ENCODE results near the gene HIGD2B. TPM values are rescaled to one million over a fixed set of nuclear protein-coding genes. Genes with fewer than 3 reads are reported as not detected.

Gene HIGD2B
- under 1 TPM in 2 of 5 donors, not detected in 3; 0.33 to 0.45 TPM for total RNA-seq
- total RNA-seq (2013): 0.53 TPM
- total RNA-seq: 0.06 to 0.85 (median 0.25) reads per million in 29 experiments

- H3K4me3 ChIP-seq (ENCODE audit: control insufficient read depth in 1 of 2, extremely low read depth in 1 of 2, low read length in 1 of 2): peak within 1 kb of the TSS; percentile 88 to 96
- H3K4me1 ChIP-seq (ENCODE audit: control insufficient read depth in 1 of 2, extremely low read depth in 1 of 2, insufficient read depth in 2 of 2, low read length in 2 of 2): peaks cover 0 to 14% of the 10 kb centered on the region in 2 experiments
- ATAC-seq (replicated peaks in 1 of 4): peak; percentile 95 to 98 (median 98)
- Mint-ChIP-seq H3K36me3 (no peaks in the 10 kb centered on the region), H3K9me3 (no peaks in the 10 kb centered on the region), H3K27ac (peak within 1 kb of the TSS; percentile 92 to 93), H3K27me3 (no peaks in the 10 kb centered on the region), H3K4me1 (peaks cover 14 to 24% (median 19%) of the 10 kb centered on the region in 3 donors), H3K4me3 (peak within 1 kb of the TSS; percentile 96 to 98 (median 98))
- no peaks in the 10 kb centered on the region for H3K9me3 ChIP-seq
- POLR2A ChIA-PET: interaction anchor here (0.5 to 1.5 kb wide), 5 partner anchors 37 to 730 kb away, joined by 3 to 7 read pairs (median 4); no protein-coding TSS in a partner anchor
- no peaks in the 10 kb centered on the region for H3K27me3 ChIP-seq (replicated peaks in 1 of 2; ENCODE audit: control insufficient read depth in 2 of 2, extremely low read depth in 1 of 2, insufficient read depth in 2 of 2, low read length in 1 of 2)
- DNase-seq: peak; percentile 68 to 90 (median 80)
- CTCF ChIA-PET: interaction anchor here in 1 of 2 donors (0.6 to 2.7 kb wide), 4 partner anchors 15 to 580 kb away, joined by 3 to 7 read pairs (median 3); no protein-coding TSS in a partner anchor
- peak within 1 kb of the TSS; percentile 89 for H3K27ac ChIP-seq (ENCODE audit: low read length)
- under 1% methylated on average over 43 of the region's 49 CpGs for WGBS (ENCODE audit: insufficient coverage)
- H3K36me3 ChIP-seq (ENCODE audit: control insufficient read depth in 2 of 2, extremely low read depth in 1 of 2, insufficient read depth in 1 of 2, low read length in 1 of 2): no peaks in the 10 kb centered on the region
These were observed at the start of gene HIGD2B, which contains the start of gene BBS4 for GRCh38 chr15:72685925-72686794. TSS of gene HIGD2B (minus strand) at chr15:72686182. CDS start at chr15:72676374, 9,808 bp downstream. TSS of gene BBS4 (plus strand) at chr15:72686207. CDS start at chr15:72686228, 21 bp downstream.

GRCh38 chr15:72735111-72735510 lies 49.1 kb upstream of the HIGD2B start:
- peaks cover 70% of the 10 kb centered on the region for H3K36me3 Mint-ChIP-seq
- ATAC-seq (replicated peaks in 1 of 4) (no peak), DNase-seq (no peak)
- H3K27me3 ChIP-seq (replicated peaks in 1 of 2; ENCODE audit: control insufficient read depth in 2 of 2, extremely low read depth in 1 of 2, insufficient read depth in 2 of 2, low read length in 1 of 2): no peaks in the 10 kb centered on the region
- no peak overlapping the region for H3K4me3 ChIP-seq (ENCODE audit: control insufficient read depth in 1 of 2, extremely low read depth in 1 of 2, low read length in 1 of 2)
- no peak overlapping the region for H3K4me3 Mint-ChIP-seq
- peaks cover 0 to 4% of the 10 kb centered on the region in 2 experiments for H3K4me1 ChIP-seq (ENCODE audit: control insufficient read depth in 1 of 2, extremely low read depth in 1 of 2, insufficient read depth in 2 of 2, low read length in 2 of 2)
- peaks cover 6 to 43% of the 10 kb centered on the region in 2 donors for H3K36me3 ChIP-seq (ENCODE audit: control insufficient read depth in 2 of 2, extremely low read depth in 1 of 2, insufficient read depth in 1 of 2, low read length in 1 of 2)
- POLR2A ChIA-PET: interaction anchor here in 1 of 2 donors (0.5 kb wide), 1 partner anchor 9 kb away, joined by 3 read pairs; no protein-coding TSS in a partner anchor
- peaks cover 25 to 39% (median 31%) of the 10 kb centered on the region in 3 donors for H3K4me1 Mint-ChIP-seq
- H3K27ac ChIP-seq (ENCODE audit: low read length): no peak overlapping the region
- no peaks in the 10 kb centered on the region for H3K27me3 Mint-ChIP-seq
- no peaks in the 10 kb centered on the region for H3K9me3 Mint-ChIP-seq
- 94% methylated on average over 2 of the region's 2 CpGs for WGBS (ENCODE audit: insufficient coverage)
- H3K27ac Mint-ChIP-seq: peak overlapping the region in 1 of 2 donors; percentile 28
- CTCF ChIA-PET: interaction anchor here (0.6 kb wide), 2 partner anchors 15 to 360 kb away, joined by 3 read pairs; partner anchors contain the start of gene HEXA (in 1 of the 2)
- H3K9me3 ChIP-seq: no peaks in the 10 kb centered on the region

DNA sequence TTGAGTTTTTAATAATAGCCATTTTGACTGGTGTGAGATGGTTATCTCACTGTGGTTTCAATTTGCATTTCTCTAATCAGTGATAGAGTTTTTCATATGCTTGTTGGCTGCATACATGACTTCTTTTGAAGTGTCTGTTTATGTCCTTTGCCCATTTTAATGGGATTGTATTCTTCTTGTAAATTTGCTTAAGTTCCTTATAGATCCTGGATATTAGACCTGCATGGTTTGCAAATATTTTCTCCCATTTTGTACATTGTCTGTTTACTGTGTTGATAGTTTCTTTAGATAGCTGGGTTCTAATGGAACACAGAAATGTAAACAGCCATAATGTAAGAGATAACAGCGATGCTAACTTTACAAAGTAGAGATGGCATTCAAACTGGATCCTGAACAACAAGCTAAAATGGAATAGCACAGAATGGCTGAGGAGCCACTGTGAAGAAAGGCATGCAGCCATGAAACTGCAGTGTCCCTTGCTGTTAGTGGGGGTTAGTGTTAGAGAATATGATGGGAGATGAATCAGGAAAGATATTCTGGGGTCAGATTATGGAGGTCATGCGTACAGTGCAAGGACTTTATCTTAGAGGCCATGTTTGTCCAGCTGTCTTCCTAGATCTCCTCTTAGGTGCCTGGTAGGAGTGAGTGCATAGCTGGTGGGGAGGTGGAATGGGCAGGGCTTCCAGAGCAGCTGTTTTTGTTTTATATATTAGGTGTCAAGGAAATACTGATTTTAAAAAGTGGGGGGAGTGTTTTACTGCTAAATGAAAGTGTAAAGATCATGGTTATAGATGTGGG lies 48.2 kb upstream of the HIGD2B start:
- Histone ChIP-seq H3K36me3 (ENCODE audit: control insufficient read depth in 2 of 2, extremely low read depth in 1 of 2, insufficient read depth in 1 of 2, low read length in 1 of 2) (peaks cover 6 to 42% of the 10 kb centered on the region in 2 donors), H3K4me3 (ENCODE audit: control insufficient read depth in 1 of 2, extremely low read depth in 1 of 2, low read length in 1 of 2) (no peak overlapping the region), H3K27me3 (replicated peaks in 1 of 2; ENCODE audit: control insufficient read depth in 2 of 2, extremely low read depth in 1 of 2, insufficient read depth in 2 of 2, low read length in 1 of 2) (no peaks in the 10 kb centered on the region), H3K4me1 (ENCODE audit: control insufficient read depth in 1 of 2, extremely low read depth in 1 of 2, insufficient read depth in 2 of 2, low read length in 2 of 2) (no peaks in the 10 kb centered on the region), H3K9me3 (no peaks in the 10 kb centered on the region), H3K27ac (ENCODE audit: low read length) (no peak overlapping the region)
- H3K27ac Mint-ChIP-seq: peak overlapping the region; percentile 20 to 42
- no peak for DNase-seq
- ChIA-PET POLR2A (interaction anchor here in 1 of 2 donors (0.5 kb wide), 1 partner anchor 10 kb away, joined by 3 read pairs; no protein-coding TSS in a partner anchor), CTCF (interaction anchor here (0.6 to 1.4 kb wide), 2 partner anchors 9 to 16 kb away, joined by 3 read pairs; no protein-coding TSS in a partner anchor)
- no peak overlapping the region for H3K4me3 Mint-ChIP-seq
- H3K9me3 Mint-ChIP-seq: no peaks in the 10 kb centered on the region
- 100% methylated on average over 2 of the region's 2 CpGs for WGBS (ENCODE audit: insufficient coverage)
- peaks cover 70% of the 10 kb centered on the region for H3K36me3 Mint-ChIP-seq
- ATAC-seq (replicated peaks in 1 of 4): no peak
- no peaks in the 10 kb centered on the region for H3K27me3 Mint-ChIP-seq
- peaks cover 15 to 29% (median 21%) of the 10 kb centered on the region in 3 donors for H3K4me1 Mint-ChIP-seq

- Mint-ChIP-seq H3K4me1 (peaks cover 7 to 20% (median 12%) of the 10 kb centered on the region in 3 donors), H3K36me3 (peaks cover 65% of the 10 kb centered on the region), H3K4me3 (no peak overlapping the region), H3K9me3 (no peaks in the 10 kb centered on the region), H3K27me3 (no peaks in the 10 kb centered on the region), H3K27ac (no peak overlapping the region)
- ATAC-seq (replicated peaks in 1 of 4) (no peak), DNase-seq (no peak)
- H3K4me3 ChIP-seq (ENCODE audit: control insufficient read depth in 1 of 2, extremely low read depth in 1 of 2, low read length in 1 of 2): no peak overlapping the region
- H3K4me1 ChIP-seq (ENCODE audit: control insufficient read depth in 1 of 2, extremely low read depth in 1 of 2, insufficient read depth in 2 of 2, low read length in 2 of 2): no peaks in the 10 kb centered on the region
- no peaks in the 10 kb centered on the region for H3K27me3 ChIP-seq (replicated peaks in 1 of 2; ENCODE audit: control insufficient read depth in 2 of 2, extremely low read depth in 1 of 2, insufficient read depth in 2 of 2, low read length in 1 of 2)
- POLR2A ChIA-PET: interaction anchor here in 1 of 2 donors (0.5 to 0.6 kb wide), 2 partner anchors 187 to 276 kb away, joined by 3 read pairs; no protein-coding TSS in a partner anchor
- peaks cover 2 to 37% of the 10 kb centered on the region in 2 donors for H3K36me3 ChIP-seq (ENCODE audit: control insufficient read depth in 2 of 2, extremely low read depth in 1 of 2, insufficient read depth in 1 of 2, low read length in 1 of 2)
- CTCF ChIA-PET: no interaction called here
- 97% methylated on average over 3 of the region's 4 CpGs for WGBS (ENCODE audit: insufficient coverage)
- H3K9me3 ChIP-seq: no peaks in the 10 kb centered on the region
- H3K27ac ChIP-seq (ENCODE audit: low read length): no peak overlapping the region
These were observed 46.5 kb upstream of the HIGD2B start for GRCh38 chr15:72732516-72732915.

DNA sequence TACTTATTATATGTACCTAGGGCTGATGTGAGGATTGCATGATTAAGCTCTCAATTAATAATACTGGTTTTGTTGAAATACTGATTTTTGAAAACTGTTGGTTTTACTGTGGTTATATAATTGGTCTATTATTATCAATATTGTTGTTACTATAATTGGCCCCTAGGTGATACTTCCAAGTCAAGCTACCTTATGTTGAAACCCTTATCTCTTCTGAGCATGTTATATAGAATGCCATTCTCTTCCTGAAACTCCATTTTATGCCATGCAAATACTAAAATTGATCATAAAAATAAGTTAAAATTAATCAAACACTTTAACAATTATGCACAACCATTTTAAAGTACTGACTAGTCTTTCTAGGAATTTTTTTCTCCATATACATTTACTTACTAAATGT lies 46.1 kb upstream of the HIGD2B start:
- H3K27ac Mint-ChIP-seq: no peak overlapping the region
- DNase-seq (no peak), ATAC-seq (replicated peaks in 1 of 4) (no peak)
- Histone ChIP-seq H3K27me3 (replicated peaks in 1 of 2; ENCODE audit: control insufficient read depth in 2 of 2, extremely low read depth in 1 of 2, insufficient read depth in 2 of 2, low read length in 1 of 2) (no peaks in the 10 kb centered on the region), H3K36me3 (ENCODE audit: control insufficient read depth in 2 of 2, extremely low read depth in 1 of 2, insufficient read depth in 1 of 2, low read length in 1 of 2) (peaks cover 0 to 33% of the 10 kb centered on the region in 2 donors), H3K4me3 (ENCODE audit: control insufficient read depth in 1 of 2, extremely low read depth in 1 of 2, low read length in 1 of 2) (no peak overlapping the region), H3K4me1 (ENCODE audit: control insufficient read depth in 1 of 2, extremely low read depth in 1 of 2, insufficient read depth in 2 of 2, low read length in 2 of 2) (no peaks in the 10 kb centered on the region), H3K9me3 (no peaks in the 10 kb centered on the region), H3K27ac (ENCODE audit: low read length) (no peak overlapping the region)
- no peaks in the 10 kb centered on the region for H3K27me3 Mint-ChIP-seq
- H3K4me1 Mint-ChIP-seq: peaks cover 7 to 16% (median 12%) of the 10 kb centered on the region in 3 donors
- no peaks in the 10 kb centered on the region for H3K9me3 Mint-ChIP-seq
- ChIA-PET POLR2A (interaction anchor here in 1 of 2 donors (0.6 kb wide), 1 partner anchor 187 kb away, joined by 3 read pairs; no protein-coding TSS in a partner anchor), CTCF (interaction anchor here in 1 of 2 donors (0.8 kb wide), 1 partner anchor 27 kb away, joined by 4 read pairs; no protein-coding TSS in a partner anchor)
- peaks cover 65% of the 10 kb centered on the region for H3K36me3 Mint-ChIP-seq
- H3K4me3 Mint-ChIP-seq: no peak overlapping the region

Measured in T-cell (primary cell).